T1000 (cell line): ENCODE measurements around the gene MYMK.
"Not testable (repeated sequence)": the region's sequence is repeated elsewhere in the genome, so short reads cannot be mapped to it uniquely, and the experiment has no call there.

ENCODE experiments used
- DNase-seq: peaks from one replicate; lab custom pipeline; 2025; ENCODE audit warnings: mixed read lengths; lab: John Stamatoyannopoulos, UW

The MYMK gene, protein sequence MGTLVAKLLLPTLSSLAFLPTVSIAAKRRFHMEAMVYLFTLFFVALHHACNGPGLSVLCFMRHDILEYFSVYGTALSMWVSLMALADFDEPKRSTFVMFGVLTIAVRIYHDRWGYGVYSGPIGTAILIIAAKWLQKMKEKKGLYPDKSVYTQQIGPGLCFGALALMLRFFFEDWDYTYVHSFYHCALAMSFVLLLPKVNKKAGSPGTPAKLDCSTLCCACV

DNA sequence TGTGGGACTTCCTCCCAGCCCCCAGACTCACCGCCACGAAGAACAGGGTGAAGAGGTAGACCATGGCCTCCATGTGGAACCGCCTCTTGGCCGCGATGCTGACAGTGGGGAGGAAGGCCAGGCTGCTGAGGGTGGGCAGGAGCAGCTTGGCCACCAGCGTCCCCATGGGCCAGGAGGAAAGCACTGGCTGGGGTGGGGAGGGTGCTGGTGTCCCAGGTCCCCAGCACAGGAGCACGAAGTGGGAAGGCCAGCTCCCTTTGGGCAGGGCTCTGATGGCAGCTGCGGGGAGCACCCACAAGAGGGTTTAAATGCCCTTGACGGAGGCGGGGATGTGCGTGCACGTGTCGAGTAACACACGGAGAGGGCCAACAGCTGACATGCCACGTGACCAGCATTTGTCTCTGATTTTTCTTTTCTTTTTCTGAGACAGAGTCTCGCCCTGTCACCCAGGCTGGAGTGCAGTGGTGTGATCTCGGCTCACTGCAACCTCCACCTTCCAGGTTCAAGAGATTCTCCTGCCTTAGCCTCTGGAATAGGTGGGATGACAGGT, at the start of gene MYMK:
Gene MYMK (minus strand): TSS at position 281 of the 550 bp plus-strand sequence. CDS start 115 bp downstream, at position 166.
- no peak for DNase-seq

DNA sequence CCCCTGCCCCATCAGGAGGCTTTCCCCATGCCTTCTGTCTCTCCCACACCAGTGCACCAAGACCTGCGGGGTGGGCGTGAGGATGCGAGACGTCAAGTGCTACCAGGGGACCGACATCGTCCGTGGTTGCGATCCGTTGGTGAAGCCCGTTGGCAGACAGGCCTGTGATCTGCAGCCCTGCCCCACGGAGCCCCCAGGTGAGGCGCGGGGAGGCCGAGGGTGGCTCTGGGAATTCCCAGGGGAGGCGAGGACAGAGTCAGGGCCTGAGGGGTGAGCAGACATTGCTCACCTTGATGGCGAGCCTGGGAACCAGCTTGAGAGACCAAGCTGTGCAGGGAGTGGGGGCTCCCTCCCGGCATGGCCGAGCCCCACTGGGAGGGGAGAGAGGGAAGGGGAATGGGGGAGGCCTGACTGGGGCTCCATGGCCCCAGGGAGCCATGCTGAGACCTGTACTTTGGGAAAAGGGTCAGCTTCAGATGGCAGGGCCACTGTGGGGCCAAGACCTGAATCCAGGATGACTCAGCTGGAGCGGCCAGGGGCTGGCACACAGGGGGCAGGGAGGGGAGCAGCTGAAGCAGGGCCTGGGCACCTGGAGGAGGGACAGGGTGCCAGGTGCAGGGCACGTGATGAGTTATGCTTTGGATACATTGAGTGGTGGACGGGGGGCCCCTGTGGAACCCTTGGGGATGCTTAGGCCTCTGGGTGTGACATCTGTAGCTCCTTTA, 49.2 kb upstream of the MYMK start:
- no peak for DNase-seq

DNA sequence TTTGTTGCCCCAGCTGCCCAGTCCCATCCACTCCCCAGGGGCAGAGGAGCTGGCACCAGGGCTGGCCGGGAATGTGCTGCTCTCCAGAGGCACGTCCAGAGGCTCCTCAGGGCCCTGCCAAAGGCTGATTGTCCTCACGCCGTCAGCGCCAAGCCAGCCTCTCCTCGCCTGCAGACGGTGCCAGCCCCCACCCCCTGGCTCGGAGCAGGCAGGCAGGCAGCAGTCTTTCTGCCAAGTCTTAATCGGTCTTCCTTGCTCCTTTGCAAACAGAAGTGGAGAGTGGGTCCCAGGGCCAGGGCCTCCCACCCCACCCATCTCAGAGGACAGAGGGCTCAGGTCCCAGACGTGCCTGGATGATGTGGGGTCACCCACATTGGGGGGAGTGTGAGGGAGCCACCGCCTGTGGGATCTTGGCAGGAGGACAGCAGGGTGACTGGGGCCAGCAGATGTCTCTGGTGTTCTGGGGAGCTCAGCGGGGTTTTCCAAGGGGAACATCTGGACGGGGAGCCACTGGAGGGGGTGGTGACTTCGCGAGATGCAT, 48.1 kb upstream of the MYMK start:
- no peak for DNase-seq

DNA sequence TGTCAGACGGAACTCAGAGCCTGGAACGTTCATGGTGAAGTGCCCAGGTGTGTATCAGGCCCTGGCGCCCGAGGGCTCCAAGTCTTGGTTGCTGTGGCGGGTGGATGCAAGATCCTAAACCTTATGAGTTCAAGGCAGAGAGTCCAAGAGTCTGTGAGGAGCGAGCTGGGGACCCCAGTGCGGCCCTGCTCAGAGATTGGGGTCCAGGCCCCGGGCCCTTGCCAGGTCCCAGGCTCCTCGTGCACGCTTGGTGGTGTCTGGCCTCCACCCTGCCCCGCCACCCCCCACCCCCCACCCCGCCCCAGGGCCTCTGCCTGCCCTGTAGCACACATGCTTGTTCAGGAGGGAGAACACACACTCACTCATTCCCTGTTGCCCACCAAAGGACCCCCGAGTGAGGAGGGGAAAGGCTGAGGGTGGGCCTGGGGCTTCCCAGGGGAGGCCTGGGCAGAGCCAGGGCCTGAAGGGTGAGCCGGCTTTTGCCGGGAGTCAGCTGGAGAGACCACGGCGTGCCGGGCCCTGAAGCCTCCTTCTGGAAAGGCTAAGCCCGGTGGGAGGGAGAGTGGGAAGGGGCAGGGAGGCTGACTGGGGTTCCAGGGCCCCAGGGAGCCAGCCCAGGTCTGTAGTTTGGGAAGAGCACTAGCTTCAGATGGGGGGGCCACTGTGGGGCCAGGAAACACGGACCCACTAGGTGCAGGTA, 47.3 kb upstream of the MYMK start:
- no peak for DNase-seq

DNA sequence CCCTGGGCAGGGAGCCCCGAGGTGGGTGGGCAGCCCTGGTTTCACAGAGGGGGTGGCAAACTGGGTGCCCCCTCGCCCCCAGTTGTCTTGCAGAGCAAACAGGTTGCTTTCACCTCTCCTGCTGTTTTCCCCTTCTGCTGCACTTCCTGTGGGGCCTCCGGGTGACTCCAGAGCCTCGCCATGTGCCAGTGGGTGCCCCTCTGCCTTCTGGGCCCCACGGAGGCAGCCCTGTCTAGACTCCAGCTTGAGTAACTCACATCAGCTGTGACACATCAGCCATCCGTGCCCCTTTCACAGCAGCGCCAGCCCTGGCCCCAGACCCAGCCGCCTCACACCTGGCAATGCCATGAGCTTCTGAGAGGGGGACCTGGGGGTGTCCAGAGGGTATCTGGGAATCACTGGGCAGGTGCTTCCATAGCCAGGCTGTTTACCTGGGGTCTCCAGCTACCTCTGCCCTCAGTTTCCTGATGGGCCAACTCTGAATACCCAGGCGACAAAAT, 46.7 kb upstream of the MYMK start:
- DNase-seq, result no peak

DNA sequence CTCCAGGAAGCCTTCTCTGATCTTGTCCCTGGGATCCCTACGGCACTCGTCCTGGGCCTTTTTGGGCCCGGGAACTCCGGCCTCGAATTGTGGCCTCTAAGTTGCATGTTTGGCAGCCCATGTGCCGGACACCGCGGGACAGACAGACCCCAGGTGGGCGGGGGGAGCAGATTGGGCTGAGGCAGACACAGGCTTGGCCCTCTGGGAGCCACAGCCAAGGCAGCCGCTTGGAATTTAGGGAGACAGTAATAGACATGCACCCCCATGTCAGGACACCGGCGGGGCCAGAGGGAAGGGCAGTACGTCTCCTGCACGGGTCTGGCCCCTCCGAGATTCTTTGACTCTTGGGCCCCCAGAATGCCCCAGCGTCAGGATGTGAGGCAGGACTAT, 45.9 kb upstream of the MYMK start:
- no peak for DNase-seq

DNA sequence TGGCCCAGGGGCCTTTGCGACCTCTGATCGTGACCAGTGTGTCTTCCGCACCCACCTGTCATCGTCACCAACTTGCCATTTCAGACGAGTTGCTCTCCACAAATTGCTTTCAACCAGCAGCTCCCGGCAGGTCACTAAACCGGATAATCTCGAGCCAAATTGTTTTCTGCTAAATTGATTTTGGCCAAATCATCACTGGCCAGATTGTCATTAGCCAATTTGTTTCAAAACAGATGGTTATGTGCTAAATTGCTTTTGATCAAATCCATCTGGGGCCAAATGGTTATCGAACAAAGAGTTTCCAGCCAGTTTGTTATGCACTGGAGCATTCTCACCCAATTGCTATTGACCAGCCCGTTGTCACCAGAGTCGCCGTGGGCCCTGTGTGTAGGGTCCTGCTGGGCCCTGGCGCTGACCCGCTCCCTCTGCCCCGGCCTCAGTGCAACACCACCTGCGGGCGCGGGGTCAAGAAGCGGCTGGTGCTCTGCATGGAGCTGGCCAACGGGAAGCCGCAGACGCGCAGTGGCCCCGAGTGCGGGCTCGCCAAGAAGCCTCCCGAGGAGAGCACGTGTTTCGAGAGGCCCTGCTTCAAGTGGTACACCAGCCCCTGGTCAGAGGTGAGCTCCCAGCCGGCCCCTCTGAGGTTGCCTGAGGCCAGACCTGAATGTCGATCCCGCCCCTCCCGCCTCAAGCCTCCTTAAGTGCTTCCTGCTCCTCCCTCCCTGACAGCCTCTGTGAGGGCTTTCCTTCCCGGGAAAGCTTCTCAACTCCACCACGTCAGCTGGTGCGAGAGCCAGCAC, 45.3 kb upstream of the MYMK start:
- no peak for DNase-seq

DNA sequence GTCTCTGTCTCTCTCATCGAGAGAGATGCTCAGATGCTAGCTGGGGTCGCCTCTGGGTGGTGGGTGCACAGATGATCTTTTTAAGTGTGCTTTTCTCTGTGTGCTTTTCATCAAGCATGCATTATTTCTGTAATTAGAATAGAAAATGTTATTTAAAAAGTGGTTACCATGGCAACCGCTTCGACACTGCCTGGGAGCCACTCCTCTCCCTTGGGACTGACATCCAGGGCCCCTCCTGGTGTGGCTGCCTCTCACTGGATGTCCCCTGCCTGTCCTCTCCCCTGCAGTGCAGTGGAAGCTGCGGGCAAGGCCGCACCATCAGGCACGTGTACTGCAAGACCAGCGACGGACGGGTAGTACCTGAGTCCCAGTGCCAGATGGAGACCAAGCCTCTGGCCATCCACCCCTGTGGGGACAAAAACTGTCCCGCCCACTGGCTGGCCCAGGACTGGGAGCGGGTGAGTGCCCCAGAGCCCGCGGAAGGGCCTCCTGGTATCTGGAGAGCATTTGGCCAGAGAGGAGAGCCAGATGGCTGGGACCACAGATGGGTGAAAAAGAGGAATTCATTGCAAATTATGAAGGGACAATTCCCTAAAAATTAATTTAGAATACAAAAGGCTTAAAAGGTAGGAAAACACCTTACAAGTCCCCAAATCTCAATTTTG, 44.5 kb upstream of the MYMK start:
- DNase-seq, result no peak

DNA sequence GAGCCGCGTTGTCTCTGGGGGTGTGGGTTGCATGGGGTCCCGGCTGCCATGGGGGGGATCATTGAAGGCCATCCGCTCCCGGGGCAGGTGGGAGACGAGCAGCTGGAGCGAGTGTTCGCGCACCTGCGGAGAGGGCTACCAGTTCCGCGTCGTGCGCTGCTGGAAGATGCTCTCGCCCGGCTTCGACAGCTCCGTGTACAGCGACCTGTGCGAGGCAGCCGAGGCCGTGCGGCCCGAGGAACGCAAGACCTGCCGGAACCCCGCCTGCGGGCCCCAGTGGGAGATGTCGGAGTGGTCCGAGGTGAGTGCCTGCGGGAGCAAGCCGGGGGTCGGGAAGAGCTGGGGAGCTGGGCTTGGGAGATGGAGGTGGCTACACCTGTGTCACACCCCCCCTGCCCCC, 43.4 kb upstream of the MYMK start:
- DNase-seq, result no peak

DNA sequence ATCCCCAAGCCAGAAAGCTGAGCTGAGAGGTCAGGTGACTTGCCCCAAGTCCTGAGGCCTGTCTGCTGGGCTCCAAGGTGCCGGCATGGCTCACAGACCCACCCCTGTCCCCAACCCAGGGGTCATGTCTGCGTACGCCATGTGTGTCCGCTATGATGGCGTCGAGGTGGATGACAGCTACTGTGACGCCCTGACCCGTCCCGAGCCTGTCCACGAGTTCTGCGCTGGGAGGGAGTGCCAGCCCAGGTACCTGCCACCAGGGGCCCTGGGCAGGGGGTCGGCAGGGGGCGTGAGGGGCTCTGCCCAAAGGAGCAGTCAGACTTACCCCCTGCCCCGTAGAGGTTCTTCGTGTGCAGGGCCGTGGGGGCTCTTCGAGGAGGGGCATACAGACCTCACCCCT, 42.1 kb upstream of the MYMK start:
- DNase-seq, result no peak

DNA sequence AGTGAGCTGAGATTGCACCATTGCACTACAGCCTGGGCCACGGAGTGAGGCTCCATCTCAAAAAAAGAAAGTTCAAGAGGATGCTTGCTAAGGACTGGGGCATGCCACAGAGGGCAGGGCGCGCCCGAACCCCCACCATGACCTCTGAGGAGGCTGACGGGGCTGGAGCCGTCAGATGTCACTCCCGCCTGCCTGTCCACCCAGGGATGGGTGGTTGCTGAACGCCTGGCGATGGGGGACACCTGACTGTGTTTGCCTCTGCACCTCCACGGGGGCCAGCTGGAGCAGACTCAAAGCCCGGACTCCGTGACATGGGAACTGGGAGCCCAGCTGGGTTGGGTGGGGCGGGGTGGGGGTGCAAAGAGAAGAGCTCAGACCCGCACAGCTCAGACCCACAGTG, 41.6 kb upstream of the MYMK start:
- no peak for DNase-seq

DNA sequence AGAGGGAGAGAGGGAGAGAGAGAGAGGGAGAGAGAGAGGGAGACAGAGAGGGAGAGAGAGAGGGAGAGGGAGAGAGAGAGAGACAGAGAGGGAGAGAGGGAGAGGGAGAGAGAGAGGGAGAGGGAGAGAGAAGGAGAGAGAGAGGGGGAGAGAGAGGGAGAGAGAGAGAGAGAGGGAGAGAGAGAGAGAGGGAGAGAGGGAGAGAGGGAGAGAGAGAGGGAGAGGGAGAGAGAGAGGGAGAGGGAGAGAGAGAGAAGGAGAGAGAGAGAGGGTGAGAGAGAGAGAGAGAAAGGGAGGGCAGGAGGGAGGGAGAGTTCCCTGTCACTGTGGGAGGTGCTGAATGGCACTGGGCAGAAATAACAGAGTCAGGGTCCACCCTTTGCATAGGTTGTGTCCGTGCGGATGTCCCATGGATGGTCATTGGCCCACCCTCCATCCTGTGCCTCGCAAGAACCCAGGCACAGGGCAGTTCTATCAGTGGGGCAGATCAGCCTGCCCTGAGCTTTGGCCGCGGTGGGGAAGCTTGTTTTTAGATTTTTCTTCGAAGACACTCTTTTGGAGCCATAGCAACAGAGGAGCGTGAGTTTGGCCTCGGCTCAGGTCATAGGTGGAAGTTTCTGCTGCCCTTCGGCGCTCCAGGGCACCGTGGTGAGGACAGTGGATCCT, 39.8 kb upstream of the MYMK start:
- no peak for DNase-seq

DNA sequence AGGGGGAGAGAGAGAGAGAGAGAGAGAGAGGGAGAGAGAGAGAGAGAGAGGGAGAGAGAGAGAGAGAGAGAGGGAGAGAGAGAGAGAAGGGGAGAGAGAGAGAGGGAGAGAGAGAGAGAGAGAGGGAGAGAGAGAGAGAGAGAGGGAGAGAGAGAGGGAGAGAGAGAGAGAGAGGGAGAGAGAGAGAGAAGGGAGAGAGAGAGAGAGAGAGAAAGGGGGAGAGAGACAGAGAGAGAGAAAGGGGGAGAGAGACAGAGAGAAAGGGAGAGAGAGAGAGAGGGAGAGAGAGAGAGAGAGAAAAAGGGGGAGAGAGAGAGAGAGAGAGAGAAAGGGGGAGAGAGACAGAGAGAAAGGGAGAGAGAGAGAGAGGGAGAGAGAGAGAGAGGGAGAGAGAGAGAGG, 39.1 kb upstream of the MYMK start:
- not testable (repeated sequence) for DNase-seq

DNA sequence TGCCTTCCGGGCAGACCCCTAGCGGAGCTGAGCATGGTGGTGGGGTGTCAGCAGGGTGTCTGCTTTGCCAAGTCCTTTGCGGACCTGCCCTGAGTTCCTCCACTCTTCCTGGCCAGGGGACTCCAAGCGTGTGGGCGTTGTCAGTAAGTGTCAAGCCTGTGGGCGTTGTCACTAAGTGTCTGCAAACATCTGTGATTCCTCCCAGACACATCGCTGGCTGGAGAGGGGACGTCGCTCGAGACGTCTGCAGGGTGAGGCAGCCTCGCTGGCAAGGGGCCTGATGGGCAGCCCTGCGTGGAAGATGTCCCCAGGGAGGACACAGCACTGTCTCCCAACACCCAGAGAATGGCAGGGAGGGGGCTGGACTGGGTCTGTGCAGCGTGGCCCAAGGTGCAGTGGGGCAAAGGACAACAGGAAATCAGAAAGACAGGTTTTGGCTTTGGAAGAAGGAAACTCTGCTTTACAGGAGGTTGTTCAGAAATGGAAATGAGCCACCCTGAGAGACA, 38.6 kb upstream of the MYMK start:
- DNase-seq, result no peak

DNA sequence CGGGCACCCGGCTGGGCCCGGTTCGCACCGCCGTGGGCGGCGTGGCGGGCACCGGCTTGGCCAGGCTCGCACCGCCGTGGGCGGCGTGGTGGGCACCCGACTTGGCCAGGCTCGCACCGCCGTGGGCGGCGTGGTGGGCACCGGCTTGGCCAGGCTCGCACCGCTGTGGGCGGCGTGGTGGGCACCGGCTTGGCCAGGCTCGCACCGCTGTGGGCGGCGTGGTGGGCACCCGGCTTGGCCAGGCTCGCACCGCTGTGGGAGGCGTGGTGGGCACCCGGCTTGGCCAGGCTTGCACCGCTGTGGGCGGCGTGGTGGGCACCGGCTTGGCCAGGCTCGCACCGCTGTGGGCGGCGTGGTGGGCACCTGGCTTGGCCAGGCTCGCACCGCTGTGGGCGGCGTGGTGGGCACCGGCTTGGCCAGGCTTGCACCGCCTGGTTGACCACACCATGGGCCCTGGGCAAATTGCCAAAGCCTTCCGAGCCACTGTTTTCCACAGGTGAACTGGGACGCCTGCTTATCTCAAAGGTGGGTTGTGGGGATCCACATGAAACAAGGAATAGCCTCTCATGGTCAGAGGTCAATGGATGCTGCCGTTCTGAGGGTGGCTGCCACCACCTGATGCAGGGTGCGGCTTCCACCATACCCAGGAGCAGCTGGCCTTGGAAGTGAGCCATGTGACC, 38.0 kb upstream of the MYMK start:
- no peak for DNase-seq

DNA sequence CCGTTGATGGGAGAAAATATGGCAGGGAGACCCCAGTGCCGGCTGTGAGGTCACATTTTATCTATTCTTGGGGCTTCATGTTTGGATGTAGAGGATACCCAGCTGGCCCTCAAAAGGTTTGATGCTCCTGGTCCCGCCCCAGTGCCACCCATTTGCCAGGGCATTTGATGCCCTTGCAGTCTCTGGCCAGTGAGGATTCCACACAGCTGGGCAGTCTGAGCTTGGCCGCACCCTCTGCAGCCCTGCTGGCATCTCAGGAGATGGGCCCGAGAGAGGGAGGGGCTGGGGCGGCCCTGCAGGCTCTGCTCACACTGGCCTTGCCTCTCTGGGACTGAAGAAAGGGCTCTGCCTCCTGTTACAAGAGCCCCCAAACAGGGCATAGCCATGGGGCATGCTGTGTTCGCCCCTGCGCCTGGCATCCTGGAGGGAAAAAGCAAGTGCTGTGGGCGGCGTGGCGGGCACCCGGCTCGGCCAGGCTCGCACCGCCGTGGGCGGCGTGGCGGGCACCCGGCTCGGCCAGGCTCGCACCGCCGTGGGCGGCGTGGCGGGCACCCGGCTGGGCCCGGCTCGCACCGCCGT, 37.3 kb upstream of the MYMK start:
- no peak for DNase-seq

DNA sequence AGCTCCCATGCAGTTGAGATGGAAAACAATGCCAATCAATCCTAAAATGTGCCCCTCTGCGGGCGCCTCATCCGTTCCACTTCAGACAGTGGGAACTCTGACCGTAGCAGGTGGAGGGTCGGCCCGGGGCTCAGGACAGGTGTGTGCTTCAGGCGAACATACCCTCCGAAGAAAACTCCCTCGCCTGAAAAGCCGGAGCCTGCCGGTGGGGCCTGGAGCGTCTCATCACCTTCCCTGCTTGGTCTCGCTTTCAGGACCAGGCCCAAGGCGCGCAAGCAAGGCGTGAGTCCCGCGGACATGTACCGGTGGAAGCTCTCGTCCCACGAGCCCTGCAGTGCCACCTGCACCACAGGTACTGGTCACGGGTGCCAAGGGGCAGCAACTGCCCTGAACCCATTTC, 36.2 kb upstream of the MYMK start:
- DNase-seq, result no peak

DNA sequence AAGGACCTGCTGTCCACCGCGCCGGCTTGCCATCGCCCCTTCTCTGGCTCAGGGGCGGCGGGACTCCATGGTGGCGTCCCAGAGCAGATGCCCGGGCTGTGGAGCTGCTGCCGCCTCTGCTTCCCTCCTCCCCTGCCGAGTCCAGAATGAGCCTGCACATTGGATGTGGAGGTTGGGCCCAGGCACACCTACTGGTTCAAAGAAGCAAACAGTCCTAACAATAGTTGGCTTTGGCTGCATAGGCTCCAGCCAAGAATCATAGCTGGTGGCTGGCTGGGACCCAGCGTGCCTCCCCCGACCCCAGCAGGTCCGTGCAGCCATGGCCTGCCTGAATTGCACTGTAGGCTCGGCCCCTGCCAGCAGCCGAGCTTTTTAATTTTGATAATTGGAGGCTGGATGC, 35.6 kb upstream of the MYMK start:
- no peak for DNase-seq
